Activated CD4-positive, alpha-beta T cell treated with anti-CD3 and anti-CD28 coated beads, Interleukin-2, Interleukin-6, amounts not matched to agents 100 ng/mL and 50 ng/mL, durations not matched to agents 16 hours and 8 hours (primary cell): Measurements from ENCODE around the gene RIPOR3.
"Not testable (repeated sequence)": the region's sequence is repeated elsewhere in the genome, so short reads cannot be mapped to it uniquely, and the experiment has no call there.

Experiments
- DNase-seq: peaks from one replicate; pipeline ENCODE4 v3.0.0-alpha.2; 2020

RIPOR3 gene

GRCh38 chr20:50569864-50570836, 121.2 kb downstream of the RIPOR3 start:
- DNase-seq: peak; percentile 77

- not testable (repeated sequence) for DNase-seq
These were observed 121.9 kb downstream of the RIPOR3 start for GRCh38 chr20:50569487-50569863.

GRCh38 chr20:50568549-50568942, 122.8 kb downstream of the RIPOR3 start:
- DNase-seq: no peak

- DNase-seq: peak; percentile 54
These were observed 123.3 kb downstream of the RIPOR3 start for GRCh38 chr20:50567860-50568548.

- DNase-seq: no peak
These were observed 125.5 kb downstream of the RIPOR3 start for GRCh38 chr20:50565871-50566270.

GRCh38 chr20:50565383-50565782, 126.0 kb downstream of the RIPOR3 start:
- no peak for DNase-seq

- DNase-seq: no peak
These were observed 128.0 kb downstream of the RIPOR3 start for GRCh38 chr20:50563133-50563944.

- no peak for DNase-seq
These were observed 129.1 kb downstream of the RIPOR3 start for GRCh38 chr20:50562262-50562701.

- DNase-seq: peak; percentile 87
These were observed 129.8 kb downstream of the RIPOR3 start for GRCh38 chr20:50561379-50562078.

- DNase-seq: no peak
These were observed 130.5 kb downstream of the RIPOR3 start for GRCh38 chr20:50560867-50561266.

- DNase-seq: no peak
These were observed 131.3 kb downstream of the RIPOR3 start for GRCh38 chr20:50559856-50560638.

GRCh38 chr20:50559149-50559548, 132.2 kb downstream of the RIPOR3 start:
- DNase-seq: no peak

- DNase-seq: no peak
These were observed 132.8 kb downstream of the RIPOR3 start for GRCh38 chr20:50558483-50558925.

GRCh38 chr20:50557549-50558134, 133.7 kb downstream of the RIPOR3 start:
- DNase-seq: no peak

- DNase-seq: no peak
These were observed 135.7 kb downstream of the RIPOR3 start for GRCh38 chr20:50555662-50556061.

- DNase-seq: no peak
These were observed 136.4 kb downstream of the RIPOR3 start for GRCh38 chr20:50554694-50555579.

- no peak for DNase-seq
These were observed 138.4 kb downstream of the RIPOR3 start for GRCh38 chr20:50552979-50553378.

- DNase-seq: peak; percentile 63
These were observed 140.1 kb downstream of the RIPOR3 start for GRCh38 chr20:50551288-50551687.

- DNase-seq: no peak
These were observed 140.8 kb downstream of the RIPOR3 start for GRCh38 chr20:50550531-50550930.

GRCh38 chr20:50548396-50548795, 142.9 kb downstream of the RIPOR3 start:
- no peak for DNase-seq
